ENCODE measurements around the gene PARP14.
"Not testable (repeated sequence)": the region's sequence is repeated elsewhere in the genome, so short reads cannot be mapped to it uniquely, and the experiment has no call there.

PARP14 gene, protein sequence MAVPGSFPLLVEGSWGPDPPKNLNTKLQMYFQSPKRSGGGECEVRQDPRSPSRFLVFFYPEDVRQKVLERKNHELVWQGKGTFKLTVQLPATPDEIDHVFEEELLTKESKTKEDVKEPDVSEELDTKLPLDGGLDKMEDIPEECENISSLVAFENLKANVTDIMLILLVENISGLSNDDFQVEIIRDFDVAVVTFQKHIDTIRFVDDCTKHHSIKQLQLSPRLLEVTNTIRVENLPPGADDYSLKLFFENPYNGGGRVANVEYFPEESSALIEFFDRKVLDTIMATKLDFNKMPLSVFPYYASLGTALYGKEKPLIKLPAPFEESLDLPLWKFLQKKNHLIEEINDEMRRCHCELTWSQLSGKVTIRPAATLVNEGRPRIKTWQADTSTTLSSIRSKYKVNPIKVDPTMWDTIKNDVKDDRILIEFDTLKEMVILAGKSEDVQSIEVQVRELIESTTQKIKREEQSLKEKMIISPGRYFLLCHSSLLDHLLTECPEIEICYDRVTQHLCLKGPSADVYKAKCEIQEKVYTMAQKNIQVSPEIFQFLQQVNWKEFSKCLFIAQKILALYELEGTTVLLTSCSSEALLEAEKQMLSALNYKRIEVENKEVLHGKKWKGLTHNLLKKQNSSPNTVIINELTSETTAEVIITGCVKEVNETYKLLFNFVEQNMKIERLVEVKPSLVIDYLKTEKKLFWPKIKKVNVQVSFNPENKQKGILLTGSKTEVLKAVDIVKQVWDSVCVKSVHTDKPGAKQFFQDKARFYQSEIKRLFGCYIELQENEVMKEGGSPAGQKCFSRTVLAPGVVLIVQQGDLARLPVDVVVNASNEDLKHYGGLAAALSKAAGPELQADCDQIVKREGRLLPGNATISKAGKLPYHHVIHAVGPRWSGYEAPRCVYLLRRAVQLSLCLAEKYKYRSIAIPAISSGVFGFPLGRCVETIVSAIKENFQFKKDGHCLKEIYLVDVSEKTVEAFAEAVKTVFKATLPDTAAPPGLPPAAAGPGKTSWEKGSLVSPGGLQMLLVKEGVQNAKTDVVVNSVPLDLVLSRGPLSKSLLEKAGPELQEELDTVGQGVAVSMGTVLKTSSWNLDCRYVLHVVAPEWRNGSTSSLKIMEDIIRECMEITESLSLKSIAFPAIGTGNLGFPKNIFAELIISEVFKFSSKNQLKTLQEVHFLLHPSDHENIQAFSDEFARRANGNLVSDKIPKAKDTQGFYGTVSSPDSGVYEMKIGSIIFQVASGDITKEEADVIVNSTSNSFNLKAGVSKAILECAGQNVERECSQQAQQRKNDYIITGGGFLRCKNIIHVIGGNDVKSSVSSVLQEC (N-terminal part only)

DNA sequence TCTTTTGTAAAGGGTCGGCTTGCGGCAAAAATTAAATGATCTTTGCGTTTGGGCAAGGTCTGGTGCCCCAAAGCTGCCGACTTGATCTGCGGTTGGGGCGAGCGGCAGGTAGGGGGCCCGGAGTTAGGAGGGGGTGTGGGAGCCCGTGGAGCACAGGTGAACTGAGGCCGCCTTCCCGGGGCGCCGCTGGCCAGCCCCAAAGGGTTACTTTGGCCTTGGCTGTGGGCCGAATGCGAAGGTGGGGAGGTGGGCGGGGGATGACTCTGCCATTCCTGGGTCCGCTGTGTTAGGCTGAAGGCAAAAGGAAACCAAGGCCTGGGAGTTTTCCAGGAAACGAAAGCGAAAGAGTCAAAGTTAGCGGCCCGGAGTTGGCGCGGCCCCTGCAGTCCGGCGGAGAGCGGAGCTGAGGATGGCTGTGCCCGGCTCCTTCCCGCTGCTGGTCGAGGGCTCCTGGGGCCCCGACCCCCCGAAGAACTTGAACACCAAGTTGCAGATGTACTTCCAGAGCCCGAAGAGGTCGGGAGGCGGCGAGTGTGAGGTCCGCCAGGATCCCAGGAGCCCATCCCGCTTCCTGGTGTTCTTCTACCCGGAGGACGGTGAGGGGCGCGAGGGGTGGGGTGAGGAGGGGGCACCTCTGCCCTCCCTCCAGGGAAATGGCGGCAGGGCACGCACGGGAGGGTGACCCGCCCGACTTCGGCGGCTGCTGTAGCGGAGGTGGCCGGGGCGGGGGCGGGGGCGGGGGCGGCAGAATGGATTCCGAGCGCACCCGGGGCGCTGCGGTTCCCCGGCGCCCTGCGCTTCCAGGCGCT, at the start of gene PARP14:
TSS of gene PARP14 (plus strand) at position 365 of the 809 bp plus-strand sequence. CDS start at position 410, 45 bp downstream.
- peak; percentile 31 for DNase-seq

DNA sequence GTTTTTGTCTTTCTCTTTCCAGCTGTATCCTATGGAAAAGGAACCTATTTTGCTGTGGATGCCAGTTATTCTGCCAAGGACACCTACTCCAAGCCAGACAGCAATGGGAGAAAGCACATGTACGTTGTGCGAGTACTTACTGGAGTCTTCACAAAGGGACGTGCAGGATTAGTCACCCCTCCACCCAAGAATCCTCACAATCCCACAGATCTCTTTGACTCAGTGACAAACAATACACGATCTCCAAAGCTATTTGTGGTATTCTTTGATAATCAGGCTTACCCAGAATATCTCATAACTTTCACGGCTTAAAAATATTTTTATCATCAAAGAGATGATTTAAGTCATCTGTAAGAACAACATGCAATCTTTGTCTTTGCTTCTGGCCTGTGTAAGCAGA, 44.9 kb upstream of the PARP14 start:
- no peak for DNase-seq

DNA sequence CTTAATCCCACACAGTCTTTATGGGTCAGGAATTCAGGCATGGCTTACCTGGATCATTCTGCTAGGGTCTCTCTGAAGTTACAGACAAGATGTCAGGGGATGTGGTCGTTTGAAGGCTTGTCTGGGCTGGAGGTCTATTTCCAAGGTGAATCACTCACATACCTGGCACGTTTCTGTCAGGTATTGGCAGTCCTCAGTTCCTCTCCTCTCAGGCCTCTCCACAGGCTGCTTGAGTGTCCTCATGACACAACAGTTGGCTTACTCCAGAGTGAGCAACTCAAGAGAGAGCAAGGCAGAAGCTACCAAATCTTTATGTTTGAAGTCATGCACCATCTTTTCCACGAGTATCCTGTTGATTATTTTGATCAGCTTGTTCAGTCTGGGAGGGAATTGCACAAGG, 43.9 kb upstream of the PARP14 start:
- no peak for DNase-seq

DNA sequence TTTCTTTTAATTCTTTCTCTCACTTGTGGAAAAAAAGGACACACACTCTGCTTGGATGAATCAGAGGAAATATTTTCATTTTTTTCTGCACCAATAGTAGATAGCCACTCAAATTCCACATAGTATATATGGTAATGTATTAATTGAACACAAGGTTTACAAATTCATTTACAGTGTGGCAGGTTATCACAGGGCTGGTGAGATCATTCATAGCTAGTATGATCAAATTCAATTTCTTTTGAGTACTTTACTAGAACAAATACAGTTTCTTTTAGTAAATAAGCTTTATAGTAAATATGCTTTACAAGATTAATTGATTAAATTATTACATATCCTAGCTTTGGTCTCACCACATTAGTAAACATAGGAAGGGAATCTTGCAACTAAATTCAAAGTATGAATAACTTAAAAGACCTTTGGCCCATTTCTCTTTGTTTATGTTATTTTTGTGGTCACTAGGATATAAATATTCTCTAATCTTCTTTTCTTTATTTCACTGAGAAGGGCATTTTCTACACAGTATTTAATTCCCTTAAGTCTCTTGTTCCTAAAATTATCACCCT, 40.1 kb upstream of the PARP14 start:
- no peak for DNase-seq

DNA sequence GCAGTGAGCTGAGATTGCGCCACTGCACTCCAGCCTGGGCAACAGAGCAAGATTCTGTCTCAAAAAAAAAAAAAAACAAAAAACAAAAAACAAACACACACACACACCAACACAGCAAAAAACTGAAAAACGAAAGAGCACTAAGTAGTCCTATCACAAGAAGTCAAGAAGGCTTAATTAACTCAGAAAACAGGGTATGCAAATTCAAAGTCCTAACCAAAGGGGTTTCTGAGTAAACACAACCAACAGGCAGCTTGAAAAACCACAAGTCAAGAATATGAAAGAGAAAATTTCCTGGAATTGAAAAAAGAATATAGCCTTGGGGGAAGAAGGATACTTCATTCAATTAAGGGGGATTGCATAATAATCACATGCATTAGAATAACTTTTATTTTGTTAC, 37.7 kb upstream of the PARP14 start:
- DNase-seq, result no peak

DNA sequence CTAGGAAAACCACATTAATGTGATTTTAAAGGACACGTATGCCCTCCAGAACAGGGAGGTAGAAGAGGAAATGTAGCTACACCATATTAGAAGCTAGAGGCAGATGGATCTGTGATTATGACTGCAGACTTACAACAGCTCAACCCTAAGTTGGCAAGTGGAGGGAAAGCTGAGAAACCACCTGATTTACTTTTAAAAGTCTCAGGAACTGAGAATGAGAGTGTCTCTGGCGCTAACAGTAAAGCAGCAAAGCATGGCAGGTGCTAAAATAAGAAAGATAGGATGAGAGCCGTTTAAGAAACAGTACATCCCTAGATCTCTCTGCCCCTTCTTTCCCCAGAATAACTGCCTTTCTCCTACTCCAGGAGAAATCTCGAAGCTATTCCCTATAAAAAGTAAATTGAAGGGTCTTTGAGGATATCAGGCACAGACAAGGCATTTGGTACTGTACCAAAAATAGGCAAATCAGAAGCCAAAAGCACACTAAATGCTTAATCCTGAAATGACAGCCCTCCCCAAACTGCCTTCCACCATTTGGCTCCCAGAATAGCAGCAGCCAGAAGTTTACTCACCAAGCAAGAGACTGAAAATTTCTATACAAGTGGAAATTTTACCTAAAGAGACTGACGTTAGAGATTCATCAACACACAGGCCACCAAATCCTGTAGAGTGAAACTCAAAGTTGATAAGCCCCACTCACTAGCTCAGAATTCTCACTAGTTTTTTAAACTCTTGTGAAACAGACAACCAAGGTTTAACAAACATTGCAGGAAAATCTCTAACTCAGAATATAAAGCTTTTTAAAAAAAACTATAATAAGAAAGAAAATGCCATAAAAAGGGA, 34.3 kb upstream of the PARP14 start:
- DNase-seq, result no peak

DNA sequence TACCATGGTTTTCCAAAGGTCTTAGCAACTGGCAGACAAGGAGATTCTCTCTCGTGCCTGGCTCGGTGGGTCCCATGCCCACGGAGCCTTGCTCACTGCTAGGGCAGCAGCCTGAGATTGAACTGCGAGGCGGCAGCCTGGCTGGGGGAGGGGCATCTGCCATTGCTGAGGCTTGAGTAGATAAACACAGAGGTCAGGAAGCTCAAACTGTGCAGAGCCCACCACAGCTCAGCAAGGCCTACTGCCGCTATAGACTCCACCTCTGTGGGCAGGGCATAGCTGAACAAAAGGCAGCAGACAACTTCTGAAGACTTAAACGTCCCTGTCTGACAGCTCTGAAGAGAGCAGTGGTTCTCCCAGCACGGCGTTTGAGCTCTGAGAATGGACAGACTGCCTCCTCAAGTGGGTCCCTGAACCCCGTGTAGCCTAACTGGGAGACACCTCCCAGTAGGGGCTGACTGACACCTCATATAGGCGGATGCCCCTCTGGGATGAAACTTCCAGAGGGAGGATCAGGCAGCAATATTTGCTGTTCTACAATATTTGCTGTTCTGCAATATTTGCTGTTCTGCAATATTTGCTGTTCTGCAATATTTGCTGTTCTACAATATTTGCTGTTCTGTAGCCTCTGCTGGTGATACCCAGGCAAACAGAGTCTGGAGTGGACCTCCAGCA, 29.3 kb upstream of the PARP14 start:
- DNase-seq, result not testable (repeated sequence)

DNA sequence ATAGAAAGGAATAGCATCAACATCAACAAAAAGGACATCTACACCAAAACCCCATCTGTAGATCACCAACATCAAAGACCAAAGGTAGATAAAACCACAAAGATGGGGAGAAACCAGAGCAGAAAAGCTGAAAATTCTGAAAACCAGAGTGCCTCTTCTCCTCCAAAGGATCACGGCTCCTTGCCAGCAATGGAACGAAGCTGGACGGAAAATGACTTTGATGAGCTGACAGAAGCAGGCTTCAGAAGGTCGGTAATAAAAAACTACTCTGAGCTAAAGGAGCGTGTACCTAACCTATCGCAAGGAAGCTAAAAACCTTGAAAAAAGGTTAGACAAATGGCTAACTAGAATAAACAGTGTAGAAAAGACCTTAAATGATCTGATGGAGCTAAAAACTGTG, 28.7 kb upstream of the PARP14 start:
- not testable (repeated sequence) for DNase-seq

DNA sequence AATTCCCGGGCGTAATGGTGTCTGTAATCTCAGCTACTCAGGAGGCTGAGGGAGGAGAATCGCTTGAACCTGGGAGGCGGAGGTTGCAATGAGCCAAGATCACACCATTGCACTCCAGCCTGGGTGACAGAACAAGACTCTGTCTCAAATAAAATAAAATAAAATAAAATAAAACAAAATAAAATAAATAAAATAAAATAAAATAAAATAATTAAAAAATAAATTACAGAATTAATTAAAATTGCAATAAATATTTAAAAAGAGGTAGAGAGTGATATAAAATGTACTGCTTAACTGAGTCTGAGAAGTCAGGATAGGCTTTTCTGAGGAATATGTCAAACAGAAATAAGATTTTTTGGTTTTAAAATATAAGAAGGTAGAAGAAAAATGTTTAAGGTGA, 22.3 kb upstream of the PARP14 start:
- not testable (repeated sequence) for DNase-seq

DNA sequence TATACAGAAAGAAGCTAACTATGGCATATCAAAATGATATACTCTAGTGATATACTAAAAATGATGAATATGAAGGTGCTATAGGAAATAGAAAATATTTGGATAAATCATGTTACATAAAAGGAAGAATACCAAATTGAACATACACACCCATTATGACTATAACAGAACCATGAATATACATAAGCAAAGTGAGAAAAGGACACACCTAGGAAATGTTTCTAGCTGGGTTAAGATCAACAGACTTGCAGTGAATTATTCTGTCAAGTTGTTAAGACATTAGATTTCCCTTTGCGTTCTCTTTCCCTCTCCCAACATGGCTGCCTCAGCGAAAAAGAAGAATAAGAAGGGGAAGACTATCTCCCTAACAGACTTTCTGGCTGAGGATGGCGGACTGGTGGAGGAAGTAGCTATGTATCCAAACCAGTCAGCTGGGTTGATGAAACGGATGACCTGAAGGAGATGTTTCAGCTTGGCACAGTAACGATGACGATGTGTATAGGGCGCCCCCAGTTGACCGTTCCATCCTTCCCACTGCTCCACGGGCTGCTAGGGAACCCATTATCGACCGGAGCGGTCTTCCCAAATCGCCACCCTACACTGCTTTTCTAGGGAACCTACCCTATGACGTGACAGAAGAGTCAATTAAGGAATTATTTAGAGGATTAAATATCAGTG, 20.2 kb upstream of the PARP14 start:
- peak; percentile 5 for DNase-seq

DNA sequence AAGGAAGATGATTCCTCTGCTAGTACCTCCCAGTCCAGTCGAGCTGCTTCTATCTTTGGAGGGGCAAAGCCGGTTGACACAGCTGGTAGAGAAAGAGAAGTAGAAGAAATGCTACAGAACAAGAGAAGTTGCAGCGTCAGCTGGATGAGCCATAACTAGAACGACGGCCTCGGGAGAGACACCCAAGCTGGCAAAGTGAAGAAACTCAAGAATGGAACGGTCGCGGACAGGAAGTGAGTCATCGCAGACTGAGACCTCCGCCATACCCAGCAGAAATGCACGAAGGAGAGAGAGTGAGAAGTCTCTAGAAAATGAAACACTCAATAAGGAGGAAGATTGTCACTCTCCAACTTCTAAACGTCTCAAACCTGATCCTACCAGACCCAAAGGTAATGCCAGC, 19.0 kb upstream of the PARP14 start:
- no peak for DNase-seq

DNA sequence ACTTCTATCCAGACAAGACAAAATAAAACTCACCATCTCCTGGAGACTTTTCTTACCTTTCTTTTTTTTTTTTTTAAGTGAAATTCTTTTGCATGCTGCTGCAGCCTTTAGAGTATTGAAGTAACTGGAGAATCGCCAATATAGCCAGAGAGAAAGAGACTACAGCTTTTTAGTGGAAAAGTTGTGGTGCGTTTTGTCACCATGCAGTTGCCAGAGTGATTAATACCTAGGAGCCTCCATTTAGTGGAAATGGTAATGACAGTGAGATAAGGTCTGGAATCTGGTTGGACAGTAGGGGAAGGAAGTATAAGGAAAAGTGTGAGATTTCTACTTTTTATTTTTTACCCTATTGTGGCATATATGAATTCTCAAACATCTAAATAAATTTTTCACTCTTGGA, 18.1 kb upstream of the PARP14 start:
- DNase-seq, result no peak

DNA sequence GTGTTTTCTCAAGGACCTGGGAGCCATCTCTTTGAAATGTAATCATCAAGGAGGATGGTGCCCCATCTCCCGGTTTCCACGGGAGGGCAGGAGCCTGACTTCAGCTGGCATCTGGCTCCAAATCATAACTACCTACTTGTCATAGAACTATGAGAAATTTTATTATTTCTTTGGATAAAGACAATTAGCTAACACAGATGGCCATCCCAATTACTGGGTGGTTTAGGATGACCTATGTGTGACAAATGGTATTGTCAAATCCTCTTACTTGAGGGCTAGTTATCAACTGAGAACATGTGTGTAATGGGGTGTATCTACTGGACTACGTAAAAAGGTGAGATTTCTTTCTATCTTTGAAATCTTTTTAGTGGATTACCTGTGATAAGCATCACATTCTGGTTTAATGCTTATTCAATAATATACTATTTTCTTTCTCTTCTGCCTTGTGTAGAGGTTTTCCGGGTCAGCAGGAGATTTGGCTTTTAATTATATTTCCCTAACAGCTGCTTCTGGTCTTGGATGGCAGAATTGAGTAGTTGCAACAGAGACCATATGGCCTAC, 15.3 kb upstream of the PARP14 start:
- DNase-seq, result no peak

DNA sequence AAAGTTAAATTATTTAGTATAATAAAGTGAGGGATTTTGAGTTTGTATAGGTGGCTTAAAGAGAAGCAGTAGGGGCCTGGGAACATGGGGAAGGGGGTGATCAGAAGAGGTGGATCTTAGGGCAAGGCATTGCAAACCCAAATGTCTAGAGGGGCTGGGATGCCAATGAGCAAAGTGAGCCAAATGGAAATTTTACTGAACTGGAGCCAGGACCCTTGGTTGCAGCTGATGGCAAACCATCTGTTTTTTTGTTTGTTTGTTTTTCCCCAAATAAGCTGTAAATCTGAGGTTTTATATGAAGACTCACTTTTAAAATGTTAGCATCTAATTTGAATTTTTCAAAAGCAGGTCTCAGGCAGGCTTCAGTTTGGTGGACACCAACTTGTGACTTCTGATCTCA, 14.8 kb upstream of the PARP14 start:
- no peak for DNase-seq

DNA sequence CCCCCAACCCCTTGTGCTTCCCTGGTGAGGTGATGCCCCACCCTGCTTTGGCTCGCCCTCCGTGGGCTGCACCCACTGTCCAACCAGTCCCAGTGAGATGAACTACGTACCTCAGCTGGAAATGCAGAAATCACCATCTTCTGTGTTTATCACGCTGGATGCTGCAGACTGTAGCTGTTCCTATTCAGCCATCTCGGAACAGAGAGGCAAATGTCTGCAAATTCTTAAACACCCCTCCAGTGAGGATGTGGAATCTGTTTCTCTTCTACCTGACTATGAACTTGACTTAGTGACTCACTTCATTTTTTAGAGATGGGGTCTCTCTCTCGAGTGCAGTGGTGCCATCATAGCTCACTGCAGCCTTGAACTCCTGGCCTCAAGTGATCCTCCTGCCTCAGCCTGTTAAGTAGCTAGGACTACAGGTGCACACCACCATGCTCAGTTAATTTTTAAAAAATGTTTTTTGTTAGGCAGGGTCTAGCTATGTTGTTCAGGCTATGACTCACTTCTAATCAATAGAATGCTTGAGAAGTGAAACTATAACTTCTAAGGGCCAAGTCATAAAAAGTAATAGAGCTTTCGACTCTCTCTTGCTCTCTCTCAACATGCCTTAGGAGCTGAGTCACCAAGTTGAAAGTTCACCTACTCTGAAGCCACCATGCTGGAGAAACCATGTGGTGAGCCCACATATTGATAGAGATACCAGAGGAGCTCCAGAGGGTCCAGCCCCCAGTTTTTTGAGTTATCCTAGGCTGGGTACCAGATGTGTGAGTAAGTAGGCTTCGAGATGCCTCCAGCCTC, 11.5 kb upstream of the PARP14 start:
- no peak for DNase-seq

DNA sequence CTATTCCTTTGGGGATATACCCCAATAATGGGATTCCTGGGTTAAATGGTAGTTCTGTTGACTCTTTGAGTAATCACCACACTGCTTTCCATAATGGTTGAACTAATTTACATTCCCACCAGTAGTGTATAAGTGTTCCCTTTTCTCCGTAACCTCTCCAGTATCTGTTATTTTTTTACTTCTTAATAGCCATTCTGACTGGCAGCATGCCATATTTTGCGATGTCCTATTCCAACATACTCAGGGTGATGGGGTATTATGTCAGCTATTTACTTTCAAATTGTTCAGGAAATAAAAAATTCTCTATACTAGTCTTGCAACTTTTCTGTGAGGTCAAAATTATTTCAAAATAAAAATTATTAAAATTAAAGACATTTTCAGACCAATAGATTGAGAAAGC, 9.1 kb upstream of the PARP14 start:
- DNase-seq, result peak; percentile 14

DNA sequence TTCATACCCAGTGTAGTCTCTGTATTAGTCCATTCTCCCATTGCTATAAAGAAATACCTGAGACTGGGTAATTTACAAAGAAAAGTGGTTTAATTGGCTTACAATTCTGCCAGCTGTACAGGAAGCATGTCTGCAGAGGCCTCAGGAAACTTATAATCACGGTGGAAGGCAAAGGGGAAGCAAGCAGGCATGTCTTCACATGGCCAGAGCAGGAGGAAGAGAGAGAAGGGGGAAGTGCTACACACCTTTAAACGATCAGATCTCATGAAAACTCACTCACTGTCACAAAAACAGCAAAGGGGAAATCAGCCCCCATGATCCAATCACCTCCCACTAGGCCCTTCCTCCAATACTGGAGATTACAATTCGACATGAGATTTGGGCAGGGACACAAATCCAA, 6.3 kb upstream of the PARP14 start:
- DNase-seq, result no peak

DNA sequence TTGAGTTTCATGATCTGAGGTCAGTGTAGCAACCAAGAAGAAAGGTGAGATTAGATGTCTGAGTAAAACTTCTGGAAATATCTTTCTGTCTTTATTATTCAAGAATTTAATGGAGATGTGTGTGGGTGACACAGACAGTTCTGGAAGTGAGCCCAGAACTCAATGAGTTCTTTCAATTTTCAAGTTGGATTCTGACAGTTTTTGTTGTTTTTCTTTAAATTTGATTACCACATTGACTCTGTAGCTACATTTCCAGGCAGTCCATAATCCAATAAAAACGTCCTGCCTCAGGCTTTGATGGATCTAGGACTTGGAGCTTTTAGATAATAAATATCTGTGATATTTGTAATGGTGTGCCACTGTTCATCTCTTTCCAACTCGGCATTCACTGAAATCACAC, 3.9 kb upstream of the PARP14 start:
- DNase-seq, result no peak

DNA sequence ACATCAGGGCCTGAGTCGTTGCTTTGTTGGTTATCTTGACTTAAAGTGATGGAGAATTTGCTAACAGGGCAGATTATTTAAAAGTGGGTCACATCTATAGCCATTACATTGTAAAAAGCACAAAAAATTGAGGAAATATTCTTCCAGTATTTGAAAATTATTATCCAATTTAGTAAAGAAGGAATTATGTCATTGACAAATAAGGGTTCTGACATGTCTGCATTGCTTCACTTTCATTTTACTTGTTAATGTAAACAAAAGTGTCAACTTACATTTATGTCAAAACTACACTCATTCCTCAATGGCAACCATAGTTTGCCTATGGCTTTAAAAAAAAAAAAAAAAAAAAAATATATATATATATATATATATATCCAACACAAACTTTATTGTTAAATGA, 3.4 kb upstream of the PARP14 start:
- no peak for DNase-seq

All from COR-L47 (cell line).